Activated naive CD4-positive, alpha-beta T cell treated with anti-CD3 and anti-CD28 coated beads, Interleukin-2, amount 50 U/mL, for 24 hours (primary cell): Measurements from ENCODE around the gene CYP4F3.
A peak's percentile ranks its signal among the peaks of the same experiment; 100 is the strongest.
"Not testable (repeated sequence)": the region's sequence is repeated elsewhere in the genome, so short reads cannot be mapped to it uniquely, and the experiment has no call there.

ENCODE experiments used
- H3K27ac Mint-ChIP-seq: one replicate; pipeline ENCODE4 v1.8.0; 2021; ENCODE audit warnings: mild to moderate bottlenecking, mixed read lengths
- H3K27me3 Mint-ChIP-seq: one replicate; pipeline ENCODE4 v1.8.0; 2021; ENCODE audit warnings: mixed read lengths
- H3K36me3 Mint-ChIP-seq: one replicate; pipeline ENCODE4 v1.8.0; 2021; ENCODE audit warnings: mixed read lengths
- H3K4me1 Mint-ChIP-seq: one replicate; pipeline ENCODE4 v1.8.0; 2021; ENCODE audit warnings: mixed read lengths
- H3K4me3 Mint-ChIP-seq: one replicate; pipeline ENCODE4 v1.8.0; 2021; ENCODE audit warnings: mild to moderate bottlenecking, mixed read lengths
- H3K9me3 Mint-ChIP-seq: one replicate; pipeline ENCODE4 v1.8.0; 2021; ENCODE audit warnings: mixed read lengths

CYP4F3 gene, protein sequence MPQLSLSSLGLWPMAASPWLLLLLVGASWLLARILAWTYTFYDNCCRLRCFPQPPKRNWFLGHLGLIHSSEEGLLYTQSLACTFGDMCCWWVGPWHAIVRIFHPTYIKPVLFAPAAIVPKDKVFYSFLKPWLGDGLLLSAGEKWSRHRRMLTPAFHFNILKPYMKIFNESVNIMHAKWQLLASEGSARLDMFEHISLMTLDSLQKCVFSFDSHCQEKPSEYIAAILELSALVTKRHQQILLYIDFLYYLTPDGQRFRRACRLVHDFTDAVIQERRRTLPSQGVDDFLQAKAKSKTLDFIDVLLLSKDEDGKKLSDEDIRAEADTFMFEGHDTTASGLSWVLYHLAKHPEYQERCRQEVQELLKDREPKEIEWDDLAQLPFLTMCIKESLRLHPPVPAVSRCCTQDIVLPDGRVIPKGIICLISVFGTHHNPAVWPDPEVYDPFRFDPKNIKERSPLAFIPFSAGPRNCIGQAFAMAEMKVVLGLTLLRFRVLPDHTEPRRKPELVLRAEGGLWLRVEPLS

DNA sequence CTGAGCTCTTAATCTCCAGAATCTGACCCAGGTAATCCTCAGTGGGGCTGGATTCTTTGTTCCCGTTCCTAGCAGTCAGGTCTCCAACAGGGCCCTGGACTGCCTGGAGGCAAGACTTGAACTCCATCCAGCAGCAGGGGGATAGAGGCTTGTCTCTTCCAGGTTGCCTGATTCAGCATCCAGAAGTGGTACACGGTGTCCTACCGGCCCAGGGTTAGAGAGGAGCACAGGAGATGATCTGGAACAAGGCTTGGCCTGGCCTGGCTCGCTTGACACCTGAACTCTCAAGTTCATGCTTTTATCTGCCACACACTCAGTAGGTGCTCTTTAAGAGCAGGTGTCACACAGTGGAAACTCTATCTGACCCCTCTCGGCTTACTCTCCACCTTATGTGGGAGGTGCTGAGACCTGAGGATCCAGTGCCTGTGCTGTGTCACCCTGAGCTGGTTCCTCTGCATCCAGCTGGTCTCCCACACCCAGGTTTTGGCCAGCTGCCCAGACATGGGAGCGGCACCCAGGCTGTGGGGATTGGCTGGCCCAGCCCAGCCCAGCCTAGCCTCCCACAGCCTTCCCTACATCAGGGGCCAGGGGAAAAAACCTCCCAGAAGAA is at the start of gene CYP4F3:
CYP4F3 (plus strand) TSS at position 604 of the 610 bp plus-strand sequence. CDS start 519 bp downstream, outside the sequence.
- no peaks in the 10 kb centered on the region for H3K9me3 Mint-ChIP-seq
- no peak within 1 kb of the TSS for H3K27ac Mint-ChIP-seq
- no peaks in the 10 kb centered on the region for H3K36me3 Mint-ChIP-seq
- H3K4me1 Mint-ChIP-seq: no peaks in the 10 kb centered on the region
- no peak within 1 kb of the TSS for H3K4me3 Mint-ChIP-seq
- H3K27me3 Mint-ChIP-seq: peaks cover 7% of the 10 kb centered on the region

DNA sequence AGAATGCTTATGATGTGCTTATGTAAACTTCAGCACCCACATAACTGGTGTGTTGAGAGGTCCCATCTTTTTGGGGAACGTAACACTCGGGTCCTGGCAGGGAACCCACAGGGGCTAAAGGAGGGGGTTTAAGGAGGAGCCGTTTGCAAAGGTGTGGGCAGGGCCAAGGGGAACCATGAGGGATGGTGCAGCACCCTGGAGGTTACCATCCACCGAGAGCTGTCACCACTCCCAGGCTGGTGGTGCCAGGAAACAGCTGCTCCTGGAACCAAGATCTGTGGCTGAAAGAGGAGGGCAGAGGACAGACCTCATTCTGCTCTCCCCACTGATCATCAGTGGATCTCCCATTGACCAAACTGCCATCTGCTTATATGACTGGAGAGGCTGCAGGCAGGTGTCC is 48.9 kb upstream of the CYP4F3 start:
- H3K9me3 Mint-ChIP-seq: peaks cover 5% of the 10 kb centered on the region
- peaks cover 22% of the 10 kb centered on the region for H3K27me3 Mint-ChIP-seq
- no peaks in the 10 kb centered on the region for H3K4me1 Mint-ChIP-seq
- no peak overlapping the region for H3K27ac Mint-ChIP-seq
- no peak overlapping the region for H3K4me3 Mint-ChIP-seq
- H3K36me3 Mint-ChIP-seq: no peaks in the 10 kb centered on the region

DNA sequence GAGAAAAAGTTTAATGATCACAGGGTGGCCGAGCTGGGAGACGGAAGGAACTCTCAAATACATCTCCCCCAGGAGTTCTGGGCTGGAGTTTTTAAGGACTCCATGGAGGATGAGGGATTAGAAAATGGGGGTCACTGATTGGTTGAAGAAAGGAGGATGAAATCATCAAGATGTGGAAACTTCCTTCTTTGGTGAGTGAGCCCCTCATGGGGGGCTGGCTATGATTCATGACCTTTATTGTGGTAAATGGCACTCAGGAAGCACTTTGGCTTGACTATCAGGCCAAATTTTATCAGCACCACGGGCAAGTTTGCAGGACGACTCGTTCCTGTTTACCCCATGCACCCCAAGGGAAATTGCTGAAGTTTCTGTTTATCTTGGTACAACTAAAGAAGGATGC is 48.2 kb upstream of the CYP4F3 start:
- H3K4me1 Mint-ChIP-seq, H3K36me3 Mint-ChIP-seq, H3K4me3 Mint-ChIP-seq, H3K9me3 Mint-ChIP-seq, H3K27ac Mint-ChIP-seq: not testable (repeated sequence)
- H3K27me3 Mint-ChIP-seq: peaks cover 22% of the 10 kb centered on the region

GRCh38 chr19:15593766-15594165 is 46.9 kb upstream of the CYP4F3 start:
- not testable (repeated sequence) for H3K4me1 Mint-ChIP-seq, H3K36me3 Mint-ChIP-seq, H3K27ac Mint-ChIP-seq, H3K9me3 Mint-ChIP-seq, H3K4me3 Mint-ChIP-seq
- peaks cover 20% of the 10 kb centered on the region for H3K27me3 Mint-ChIP-seq

- Mint-ChIP-seq H3K27ac (no peak overlapping the region), H3K4me1 (no peaks in the 10 kb centered on the region), H3K27me3 (peaks cover 20% of the 10 kb centered on the region)
Observed at GRCh38 chr19:15595069-15595468, 45.6 kb upstream of the CYP4F3 start.

DNA sequence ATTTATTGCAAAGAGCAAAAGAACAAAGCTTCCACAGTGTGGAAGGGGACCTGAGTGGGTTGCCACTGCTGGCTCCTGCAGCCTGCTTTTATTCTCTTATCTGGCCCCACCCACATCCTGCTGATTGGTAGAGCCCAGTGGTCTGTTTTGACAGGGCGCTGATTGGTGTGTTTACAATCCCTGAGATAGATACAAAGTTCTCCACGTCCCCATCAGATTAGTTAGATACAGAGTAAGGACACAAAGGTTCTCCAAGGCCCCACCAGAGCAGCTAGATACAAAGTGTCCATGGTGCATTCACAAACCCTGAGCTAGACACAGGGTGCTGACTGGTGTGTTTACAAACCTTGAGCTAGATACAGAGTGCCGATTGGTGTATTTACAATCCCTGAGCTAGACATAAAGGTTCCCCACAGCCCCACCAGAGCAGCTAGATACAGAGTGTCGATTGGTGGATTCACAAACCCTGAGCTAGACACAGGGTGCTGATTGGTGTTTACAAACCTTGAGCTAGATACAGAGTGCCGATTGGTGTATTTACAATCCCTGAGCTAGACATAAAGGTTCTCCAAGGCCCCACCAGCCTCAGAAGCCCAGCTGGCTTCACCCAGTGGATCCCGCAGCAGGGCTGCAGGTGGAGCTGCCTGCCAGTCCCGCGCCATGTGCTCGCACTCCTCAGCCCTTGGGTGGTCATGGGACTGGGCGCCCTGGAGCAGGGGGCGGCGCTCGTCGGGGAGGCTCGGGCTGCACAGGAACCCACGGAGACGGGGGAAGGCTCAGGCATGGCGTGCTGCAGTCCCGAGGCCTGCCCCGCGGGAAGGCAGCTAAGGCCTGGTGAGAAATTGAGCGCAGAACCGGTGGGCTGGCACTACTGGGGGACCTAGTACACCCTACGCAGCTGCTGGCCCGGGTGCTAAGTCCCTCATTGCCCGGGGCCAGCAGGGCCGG is 32.4 kb upstream of the CYP4F3 start:
- not testable (repeated sequence) for H3K27me3 Mint-ChIP-seq, H3K4me1 Mint-ChIP-seq, H3K9me3 Mint-ChIP-seq, H3K27ac Mint-ChIP-seq, H3K4me3 Mint-ChIP-seq, H3K36me3 Mint-ChIP-seq

More at GRCh38 chr19:15595069-15595468, 45.6 kb upstream of the CYP4F3 start:
- Mint-ChIP-seq H3K36me3 (peaks cover 1% of the 10 kb centered on the region), H3K9me3 (peaks cover 5% of the 10 kb centered on the region), H3K4me3 (no peak overlapping the region)

DNA sequence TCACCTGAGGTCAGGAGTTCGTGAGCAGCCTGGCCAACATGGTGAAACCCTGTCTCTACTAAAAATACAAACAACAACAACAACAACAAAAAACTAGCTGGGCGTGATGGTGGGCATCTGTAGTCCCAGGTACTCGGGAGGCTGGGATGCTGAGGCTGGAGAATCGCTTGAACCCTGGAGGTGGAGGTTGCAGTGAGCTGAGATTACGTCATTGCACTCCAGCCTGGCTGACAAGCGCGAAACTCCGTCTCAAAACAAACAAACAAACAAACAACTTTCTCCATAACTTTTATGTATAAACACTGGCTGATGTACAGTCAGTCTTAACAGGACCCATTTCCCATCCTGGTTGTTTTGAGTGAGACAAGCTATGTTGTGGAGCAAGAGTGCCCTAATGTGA is 31.4 kb upstream of the CYP4F3 start:
- no peaks in the 10 kb centered on the region for H3K36me3 Mint-ChIP-seq
- no peak overlapping the region for H3K4me3 Mint-ChIP-seq
- no peaks in the 10 kb centered on the region for H3K27me3 Mint-ChIP-seq
- H3K4me1 Mint-ChIP-seq: no peaks in the 10 kb centered on the region
- no peak overlapping the region for H3K27ac Mint-ChIP-seq
- no peaks in the 10 kb centered on the region for H3K9me3 Mint-ChIP-seq

GRCh38 chr19:15612342-15612741 is 28.4 kb upstream of the CYP4F3 start:
- Mint-ChIP-seq H3K27me3 (no peaks in the 10 kb centered on the region), H3K4me3 (no peak overlapping the region), H3K27ac (no peak overlapping the region), H3K4me1 (no peaks in the 10 kb centered on the region), H3K9me3 (no peaks in the 10 kb centered on the region), H3K36me3 (no peaks in the 10 kb centered on the region)

DNA sequence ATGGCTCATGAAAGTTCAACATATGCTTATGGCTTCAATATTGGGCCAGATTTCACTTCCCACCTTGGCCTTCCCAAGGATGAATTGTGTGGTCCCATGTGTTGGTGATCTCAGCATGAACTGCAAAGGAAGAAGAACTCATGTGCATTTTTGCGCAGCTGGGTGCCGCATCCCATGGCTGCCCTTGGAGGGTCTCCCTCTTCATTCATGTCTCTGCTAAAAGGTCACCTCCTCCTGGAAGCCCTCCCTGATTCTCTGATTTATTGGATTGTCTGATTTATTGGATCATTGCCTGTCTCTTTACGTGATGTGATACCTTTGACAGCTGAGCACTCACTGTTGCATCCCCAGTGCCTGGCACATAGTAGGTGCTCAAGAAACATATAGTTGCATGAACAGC is 27.4 kb upstream of the CYP4F3 start:
- Mint-ChIP-seq H3K27me3 (peaks cover 4% of the 10 kb centered on the region), H3K9me3 (no peaks in the 10 kb centered on the region), H3K4me1 (no peaks in the 10 kb centered on the region), H3K4me3 (no peak overlapping the region), H3K36me3 (no peaks in the 10 kb centered on the region), H3K27ac (no peak overlapping the region)

GRCh38 chr19:15614507-15615379 is 26.0 kb upstream of the CYP4F3 start, which contains the start of gene CYP4F8:
CYP4F8 (plus strand) TSS chr19:15615218; CDS start chr19:15615617, 399 bp downstream.
- no peaks in the 10 kb centered on the region for H3K36me3 Mint-ChIP-seq
- peak within 1 kb of the TSS; percentile 62 for H3K27ac Mint-ChIP-seq
- H3K4me3 Mint-ChIP-seq: no peak within 1 kb of the TSS
- H3K4me1 Mint-ChIP-seq: no peaks in the 10 kb centered on the region
- H3K9me3 Mint-ChIP-seq: no peaks in the 10 kb centered on the region
- H3K27me3 Mint-ChIP-seq: peaks cover 8% of the 10 kb centered on the region

GRCh38 chr19:15615526-15615925 is 25.2 kb upstream of the CYP4F3 start:
- no peaks in the 10 kb centered on the region for H3K36me3 Mint-ChIP-seq
- H3K4me1 Mint-ChIP-seq: no peaks in the 10 kb centered on the region
- no peaks in the 10 kb centered on the region for H3K9me3 Mint-ChIP-seq
- H3K27ac Mint-ChIP-seq: no peak overlapping the region
- H3K27me3 Mint-ChIP-seq: peaks cover 10% of the 10 kb centered on the region
- no peak overlapping the region for H3K4me3 Mint-ChIP-seq

GRCh38 chr19:15616183-15616582 is 24.5 kb upstream of the CYP4F3 start:
- H3K4me1 Mint-ChIP-seq: no peaks in the 10 kb centered on the region
- H3K27me3 Mint-ChIP-seq: peaks cover 11% of the 10 kb centered on the region
- no peaks in the 10 kb centered on the region for H3K36me3 Mint-ChIP-seq
- H3K27ac Mint-ChIP-seq: peak overlapping the region; percentile 62
- H3K9me3 Mint-ChIP-seq: no peaks in the 10 kb centered on the region
- H3K4me3 Mint-ChIP-seq: no peak overlapping the region

- H3K27me3 Mint-ChIP-seq: peaks cover 14% of the 10 kb centered on the region
- H3K9me3 Mint-ChIP-seq: no peaks in the 10 kb centered on the region
- no peaks in the 10 kb centered on the region for H3K36me3 Mint-ChIP-seq
- no peak overlapping the region for H3K4me3 Mint-ChIP-seq
- H3K27ac Mint-ChIP-seq: no peak overlapping the region
- H3K4me1 Mint-ChIP-seq: no peaks in the 10 kb centered on the region
Observed at GRCh38 chr19:15616627-15617270, 23.9 kb upstream of the CYP4F3 start.

- Mint-ChIP-seq H3K27me3 (peaks cover 20% of the 10 kb centered on the region), H3K4me3 (no peak overlapping the region), H3K36me3 (no peaks in the 10 kb centered on the region), H3K27ac (no peak overlapping the region), H3K9me3 (no peaks in the 10 kb centered on the region), H3K4me1 (no peaks in the 10 kb centered on the region)
Observed at GRCh38 chr19:15618321-15618720, 22.4 kb upstream of the CYP4F3 start.
